Heart right ventricle (tissue), 16 donors: ENCODE results near the gene CD300LG. TPM values are rescaled to one million over a fixed set of nuclear protein-coding genes. Genes with fewer than 3 reads are reported as not detected.
"Not testable (repeated sequence)": the region's sequence is repeated elsewhere in the genome, so short reads cannot be mapped to it uniquely, and the experiment has no call there.

Experiments used
- ATAC-seq, 8 donors: fragments of 200-7000 bp; cut with Tn5 transposase; one replicate each; pipeline ENCODE4 v1.9.1; 2020; ENCODE audit warnings: mild to moderate bottlenecking in 8 of 8, moderate library complexity in 8 of 8, moderate number of reproducible peaks in 1 of 8
- DNase-seq, 2 donors: peaks; one replicate each; pipeline ENCODE4 v3.0.0-alpha.2; 2020
- H3K27ac ChIP-seq, 10 donors: fragments of 200-600 bp; sonication (generic) in 2 of 10; one replicate each; pipeline versions ENCODE4 v1.5.0 to v1.8.0; 2020 to 2022; ENCODE audit warnings: mild to moderate bottlenecking in 3 of 10
- H3K27me3 ChIP-seq, 7 donors: fragments of 200-600 bp; one replicate each; pipeline ENCODE4 v1.8.0; 2021 to 2022; ENCODE audit warnings: mild to moderate bottlenecking in 2 of 7
- H3K36me3 ChIP-seq, 9 donors: fragments of 200-600 bp; sonication (generic) in 1 of 9; one replicate each; pipeline versions ENCODE4 v1.5.0 to v1.8.0; 2020 to 2022; ENCODE audit warnings: mild to moderate bottlenecking in 2 of 9
- H3K4me1 ChIP-seq, 9 donors: fragments of 200-600 bp; sonication (generic) in 1 of 9; one replicate each; pipeline versions ENCODE4 v1.5.0 to v1.8.0; 2020 to 2022; ENCODE audit warnings: mild to moderate bottlenecking in 4 of 9
- H3K4me3 ChIP-seq, 10 donors: fragments of 200-600 bp; sonication (generic) in 2 of 10; one replicate each; pipeline versions ENCODE4 v1.5.0 to v1.8.0; 2020 to 2022; ENCODE audit warnings: mild to moderate bottlenecking in 7 of 10, moderate library complexity in 2 of 10
- H3K9me3 ChIP-seq, 11 donors: fragments of 200-600 bp in 10 of 11; sonication (generic) in 2 of 11; one replicate each; pipeline versions ENCODE4 v1.5.0 to v1.8.0; 2013 to 2022; ENCODE audit warnings: mild to moderate bottlenecking in 2 of 11, control low read depth in 1 of 11, moderate library complexity in 1 of 11
- WGBS, 2 donors: extraction: QIAGEN DNeasy Blood & Tissue Kit; methylation state at CpG; one replicate each; pipeline ENCODE4 v1.1.7; 2013; ENCODE audit warnings: inconsistent platforms in 1 of 2; 5-methylcytosine and 5-hydroxymethylcytosine counted together
- intact Hi-C, 10 donors: fragments of 100-400 bp; cut with DNase I; formaldehyde crosslinking; loops; one replicate each; pipeline versions ENCODE4 v1.11.1 to v1.14.2; 2022
- polyA plus RNA-seq, 2 donors: library from polyadenylated mRNA; stranded (reverse); fragments of 200-250 nt; gene quantifications; one replicate each; pipeline ENCODE4 v1.2.3, GENCODE V29; 2013
- total RNA-seq, 10 donors: library from RNA; stranded (reverse); fragmentation: NEBNext Ultra II Directional in 3 of 10; extraction: Animal tissue kit (Norgen Biotek cat#: 25700) in 3 of 10; gene quantifications; one replicate each; pipeline versions ENCODE4 v1.2.1 to v1.2.4, GENCODE V29; 2021 to 2023
- TF ChIP-seq, protein P1 (sequence below), 9 donors: fragments of 200-600 bp; sonication (generic) in 2 of 9; IDR thresholded peaks; one replicate each; pipeline versions ENCODE4 v1.5.0 to v1.8.0; 2021 to 2022; ENCODE audit warnings: antibody characterized with exemption in 9 of 9, mild to moderate bottlenecking in 5 of 9, moderate library complexity in 1 of 9
- donor health status: Arrhythmogenic right ventricular cardiomyopathy.
- donor health status: ischemic (EF 13 %, LVEDD 7.1; RV severe dilation, severe dysfunction).
- donor health status: healthy with polysubstance abuse.
- donor health status: DM: no; HTN: yes; CAD: no.
- donor health status: DM: no; HTN: no; CAD: no.
- donor health status: ischemic (EF 25% LVEDD 6.9; RV normal size, moderate dysfunction).
- donor health status: ischemic (EF 25% LVEDD 5.7; RV mildly dilated, moderate dysfunction).
- donor health status: healthy.
- donor health status: DM: yes; HTN: yes; CAD: no.
- donor health status: Ischemic cardiomyopathy.
- donor health status: ischemic (EF 35%, LVEDD 5.7; RV mildly dilated, moderate dysfunction).
- donor health status: nonischemic (EF 11% LVEDD 7.7; RV severe dilation, severe dysfunction).
- donor health status: DM: yes; HTN: yes; CAD: no.
- donor health status: PGD.
- donor health status: ischemic (EF 29% LVEDD 5.4; RV normal size, mild dysfunction).
- donor health status: nonischemic (EF 23%, LVEDD 6.1; RV moderate dilation, normal function).

CD300LG gene
- total and polyA plus RNA-seq, 12 donors = 3.8 to 70.9 (median 14.5) TPM

DNA sequence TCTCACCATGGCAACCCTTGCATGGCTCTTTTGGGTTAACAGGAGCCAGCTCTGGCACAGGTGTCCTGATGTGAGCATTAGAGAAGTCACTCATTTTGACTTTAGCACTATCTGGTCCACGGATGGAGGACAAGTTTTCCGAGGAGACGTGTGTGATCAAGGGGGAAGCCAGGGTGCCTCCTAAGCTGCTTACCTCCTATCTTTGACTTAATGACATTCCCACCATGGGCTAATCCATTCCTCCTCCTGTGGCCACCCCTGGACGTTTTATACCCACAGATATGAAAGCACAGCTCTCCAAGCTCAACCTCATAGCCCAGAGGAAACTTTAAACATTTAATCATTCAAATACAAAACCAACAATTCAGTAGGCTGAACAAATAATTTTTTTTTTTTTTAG, 41.6 kb downstream of the CD300LG start:
- DNase-seq (no peak), ATAC-seq (no peak)
- H3K27me3 ChIP-seq = no peaks in the 10 kb centered on the region
- H3K4me3 ChIP-seq = no peak overlapping the region
- H3K36me3 ChIP-seq = peaks cover 0 to 17% (median 0%) of the 10 kb centered on the region in 9 donors
- no peaks in the 10 kb centered on the region for H3K4me1 ChIP-seq
- 67 to 71% methylated on average over 4 of the region's 4 CpGs for WGBS, 2 donors
- H3K9me3 ChIP-seq = no peaks in the 10 kb centered on the region
- TF ChIP-seq, protein P1, sequence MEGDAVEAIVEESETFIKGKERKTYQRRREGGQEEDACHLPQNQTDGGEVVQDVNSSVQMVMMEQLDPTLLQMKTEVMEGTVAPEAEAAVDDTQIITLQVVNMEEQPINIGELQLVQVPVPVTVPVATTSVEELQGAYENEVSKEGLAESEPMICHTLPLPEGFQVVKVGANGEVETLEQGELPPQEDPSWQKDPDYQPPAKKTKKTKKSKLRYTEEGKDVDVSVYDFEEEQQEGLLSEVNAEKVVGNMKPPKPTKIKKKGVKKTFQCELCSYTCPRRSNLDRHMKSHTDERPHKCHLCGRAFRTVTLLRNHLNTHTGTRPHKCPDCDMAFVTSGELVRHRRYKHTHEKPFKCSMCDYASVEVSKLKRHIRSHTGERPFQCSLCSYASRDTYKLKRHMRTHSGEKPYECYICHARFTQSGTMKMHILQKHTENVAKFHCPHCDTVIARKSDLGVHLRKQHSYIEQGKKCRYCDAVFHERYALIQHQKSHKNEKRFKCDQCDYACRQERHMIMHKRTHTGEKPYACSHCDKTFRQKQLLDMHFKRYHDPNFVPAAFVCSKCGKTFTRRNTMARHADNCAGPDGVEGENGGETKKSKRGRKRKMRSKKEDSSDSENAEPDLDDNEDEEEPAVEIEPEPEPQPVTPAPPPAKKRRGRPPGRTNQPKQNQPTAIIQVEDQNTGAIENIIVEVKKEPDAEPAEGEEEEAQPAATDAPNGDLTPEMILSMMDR (IDR thresholded peaks at IDR 0.05) = no peak
- intact Hi-C loops = loop anchor here in 1 of 10 donors (10.0 kb wide), 1 partner anchor 106 kb away; no protein-coding TSS in a partner anchor
- no peak overlapping the region for H3K27ac ChIP-seq

DNA sequence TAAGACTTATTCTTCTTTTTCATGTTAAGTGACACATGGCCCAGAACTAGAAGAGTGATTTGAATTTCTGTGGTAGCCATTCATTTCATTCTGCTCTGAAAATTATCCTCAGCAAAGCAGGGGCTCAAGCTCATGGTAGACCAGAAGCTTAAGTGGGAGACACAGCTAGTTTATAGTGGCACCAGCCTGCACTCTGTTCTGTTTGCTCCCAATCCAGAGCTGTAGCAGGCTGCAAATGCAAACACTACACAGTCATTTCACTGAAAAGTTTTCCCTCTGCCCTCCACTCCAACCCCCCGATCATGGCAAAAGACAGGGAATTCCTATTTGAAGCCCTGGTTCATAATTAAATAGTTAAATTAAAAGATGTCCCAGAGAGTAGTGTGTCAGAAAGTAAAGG, 43.3 kb downstream of the CD300LG start:
- no peak overlapping the region for H3K27ac ChIP-seq
- H3K27me3 ChIP-seq = no peaks in the 10 kb centered on the region
- WGBS, 2 donors = 95 to 100% methylated on average over 1 of the region's 1 CpG
- TF ChIP-seq, protein P1 (IDR thresholded peaks at IDR 0.05) = no peak
- DNase-seq (no peak), ATAC-seq (no peak)
- H3K4me1 ChIP-seq = no peaks in the 10 kb centered on the region
- intact Hi-C loops = no loop called here
- peaks cover 0 to 23% (median 0%) of the 10 kb centered on the region in 9 donors for H3K36me3 ChIP-seq
- no peak overlapping the region for H3K4me3 ChIP-seq
- H3K9me3 ChIP-seq = no peaks in the 10 kb centered on the region

DNA sequence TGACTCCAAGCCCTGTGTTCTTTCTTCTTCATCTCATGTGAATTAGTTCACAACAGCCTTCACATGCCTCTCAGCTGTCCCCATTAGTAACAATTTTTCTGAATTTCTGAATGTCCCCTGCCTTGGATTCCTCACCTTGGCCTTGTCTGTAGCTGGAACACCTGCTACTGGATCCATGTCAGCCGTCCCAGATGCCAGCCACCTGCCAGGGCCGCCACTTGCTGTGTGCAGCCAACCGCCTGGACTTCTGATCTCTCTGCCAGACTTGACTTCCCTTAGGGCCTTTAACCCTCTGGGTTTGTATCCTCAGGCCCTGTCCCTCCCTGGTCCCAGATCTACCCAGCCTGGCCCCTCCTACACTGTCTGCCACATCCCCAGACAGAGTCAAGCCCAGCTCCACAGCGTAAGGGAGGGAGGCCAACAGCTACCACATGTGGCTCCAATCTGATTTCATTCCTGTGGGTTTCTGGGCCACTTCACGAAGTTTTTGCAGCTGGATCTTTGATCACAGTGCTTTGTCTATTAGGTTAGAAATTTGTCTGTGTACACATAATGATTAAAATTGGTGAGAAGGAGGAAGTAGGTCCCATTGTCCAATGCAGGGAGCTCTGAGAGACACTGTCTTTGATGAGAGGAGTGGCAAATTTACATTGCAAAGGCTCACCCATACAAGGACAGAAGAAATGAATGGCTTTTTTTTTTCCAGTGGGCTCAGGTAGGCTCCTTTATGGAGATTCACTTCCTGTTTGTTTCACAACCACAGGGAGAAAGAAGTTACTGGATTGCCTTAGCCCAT, 45.1 kb downstream of the CD300LG start:
- Histone ChIP-seq H3K27ac (no peak overlapping the region), H3K4me3 (no peak overlapping the region), H3K4me1 (no peaks in the 10 kb centered on the region), H3K9me3 (no peaks in the 10 kb centered on the region), H3K36me3 (peaks cover 0 to 41% (median 0%) of the 10 kb centered on the region in 9 donors), H3K27me3 (no peaks in the 10 kb centered on the region)
- DNase-seq (no peak), ATAC-seq (no peak)
- TF ChIP-seq, protein P1 (IDR thresholded peaks at IDR 0.05) = no peak
- WGBS, 2 donors = 82 to 89% methylated on average over 5 of the region's 5 CpGs
- intact Hi-C loops = no loop called here

DNA sequence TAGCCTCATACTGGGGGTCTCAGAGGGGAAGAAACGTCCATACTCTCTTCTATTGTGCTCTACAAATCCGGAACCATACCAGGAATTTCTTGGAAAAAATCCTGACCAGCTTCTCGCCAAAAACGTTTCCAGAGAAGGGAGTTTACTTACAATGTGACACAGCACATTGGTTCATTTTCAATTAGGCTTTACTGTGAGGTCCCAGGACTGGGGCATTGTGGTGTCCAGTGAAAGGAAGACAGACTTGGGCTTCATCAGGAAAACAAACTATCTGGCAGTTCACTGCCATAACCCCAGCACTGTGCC, 45.6 kb downstream of the CD300LG start:
- Histone ChIP-seq H3K27me3 (no peaks in the 10 kb centered on the region), H3K27ac (no peak overlapping the region), H3K4me1 (no peaks in the 10 kb centered on the region), H3K9me3 (no peaks in the 10 kb centered on the region), H3K36me3 (peaks cover 0 to 47% (median 0%) of the 10 kb centered on the region in 9 donors), H3K4me3 (no peak overlapping the region)
- ATAC-seq (no peak), DNase-seq (no peak)
- 49% methylated on average over 4 of the region's 4 CpGs for WGBS, 2 donors
- TF ChIP-seq, protein P1 (IDR thresholded peaks at IDR 0.05) = no peak
- intact Hi-C loops = no loop called here

DNA sequence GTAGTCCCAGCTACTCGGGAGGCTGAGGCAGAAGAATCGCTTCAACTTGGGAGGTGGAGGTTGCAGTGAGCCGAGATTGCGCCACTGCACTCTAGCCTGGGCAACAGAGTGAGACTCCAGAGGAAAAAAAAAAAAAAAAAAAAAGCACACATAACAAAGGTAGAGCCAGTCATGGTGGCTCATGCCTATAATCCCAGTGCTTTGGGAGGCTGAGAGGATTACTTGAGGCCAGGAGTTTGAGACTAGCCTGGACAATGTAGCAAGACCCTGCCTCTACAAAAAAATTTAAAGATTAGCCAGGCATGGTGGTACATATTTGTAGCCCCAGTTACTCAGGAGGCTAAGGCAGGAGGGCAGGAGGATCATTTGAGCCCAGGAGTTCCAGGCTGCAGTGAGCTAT, 47.5 kb downstream of the CD300LG start:
- H3K4me3 ChIP-seq, H3K9me3 ChIP-seq, DNase-seq, H3K4me1 ChIP-seq, intact Hi-C loops, ATAC-seq, H3K27me3 ChIP-seq, H3K27ac ChIP-seq: not testable (repeated sequence)
- peaks cover 0 to 53% (median 0%) of the 10 kb centered on the region in 9 donors for H3K36me3 ChIP-seq
- 88 to 100% methylated on average over 4 of the region's 4 CpGs for WGBS, 2 donors
